ENCODE measurements around the gene DSG2.

DNA sequence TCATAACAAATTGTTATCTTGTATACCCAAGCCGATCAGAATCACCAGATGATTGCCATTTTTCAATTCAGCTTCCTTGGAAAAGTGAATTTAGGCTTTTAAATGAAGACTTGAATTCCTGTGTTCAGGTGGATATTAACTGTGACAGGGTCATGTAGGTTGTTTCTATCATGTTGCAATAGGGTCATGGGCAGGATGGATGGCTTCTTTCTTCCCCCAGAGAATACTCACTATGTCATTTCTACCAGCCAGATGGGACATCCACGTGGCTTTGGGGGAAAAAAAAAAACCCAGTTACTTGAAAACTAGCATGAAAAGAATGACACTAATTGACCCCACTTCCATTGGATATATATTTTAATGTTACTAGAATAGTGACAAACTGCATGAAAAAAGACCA is 14.6 kb upstream of the DSG2 start:
- TF ChIP-seq, protein P1, sequence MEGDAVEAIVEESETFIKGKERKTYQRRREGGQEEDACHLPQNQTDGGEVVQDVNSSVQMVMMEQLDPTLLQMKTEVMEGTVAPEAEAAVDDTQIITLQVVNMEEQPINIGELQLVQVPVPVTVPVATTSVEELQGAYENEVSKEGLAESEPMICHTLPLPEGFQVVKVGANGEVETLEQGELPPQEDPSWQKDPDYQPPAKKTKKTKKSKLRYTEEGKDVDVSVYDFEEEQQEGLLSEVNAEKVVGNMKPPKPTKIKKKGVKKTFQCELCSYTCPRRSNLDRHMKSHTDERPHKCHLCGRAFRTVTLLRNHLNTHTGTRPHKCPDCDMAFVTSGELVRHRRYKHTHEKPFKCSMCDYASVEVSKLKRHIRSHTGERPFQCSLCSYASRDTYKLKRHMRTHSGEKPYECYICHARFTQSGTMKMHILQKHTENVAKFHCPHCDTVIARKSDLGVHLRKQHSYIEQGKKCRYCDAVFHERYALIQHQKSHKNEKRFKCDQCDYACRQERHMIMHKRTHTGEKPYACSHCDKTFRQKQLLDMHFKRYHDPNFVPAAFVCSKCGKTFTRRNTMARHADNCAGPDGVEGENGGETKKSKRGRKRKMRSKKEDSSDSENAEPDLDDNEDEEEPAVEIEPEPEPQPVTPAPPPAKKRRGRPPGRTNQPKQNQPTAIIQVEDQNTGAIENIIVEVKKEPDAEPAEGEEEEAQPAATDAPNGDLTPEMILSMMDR (IDR thresholded peaks at IDR 0.05): no peak
- no peak for TF ChIP-seq POLR2A (IDR thresholded peaks at IDR 0.05)
